Fibroblast of the aortic adventitia (primary cell): ENCODE data around the gene PEX7. TPM values are rescaled to one million over a fixed set of nuclear protein-coding genes. Genes with fewer than 3 reads are reported as not detected.
A peak's percentile ranks its signal among the peaks of the same experiment; 100 is the strongest.
"Not testable (repeated sequence)": the region's sequence is repeated elsewhere in the genome, so short reads cannot be mapped to it uniquely, and the experiment has no call there.

Experiments used
- DNase-seq: peaks from one replicate; pipeline ENCODE4 v3.0.0-alpha.2; 2010; ENCODE audit warnings: low read depth
- H3K4me3 ChIP-seq: 2 replicates; pipeline ENCODE4 v1.5.1; 2011; ENCODE audit warnings: low read depth, mild to moderate bottlenecking, control low read depth, low read length, moderate library complexity
- total RNA-seq: library from RNA; depleted of rRNA; stranded (reverse); fragments of >200 nt; gene quantifications from 2 replicates; pipeline ENCODE4 v1.2.3, GENCODE V29; 2012; ENCODE audit warnings: low replicate concordance
- TF ChIP-seq, protein P1 (sequence below): IDR thresholded peaks from 2 replicates; pipeline ENCODE4 v1.5.1; 2011; ENCODE audit warnings: mild to moderate bottlenecking, low read length, control low read depth, inconsistent platforms; ENCODE audit not compliant: insufficient read depth

Gene PEX7
- total RNA-seq, 1 donor = 10.6 TPM

- TF ChIP-seq, protein P1, sequence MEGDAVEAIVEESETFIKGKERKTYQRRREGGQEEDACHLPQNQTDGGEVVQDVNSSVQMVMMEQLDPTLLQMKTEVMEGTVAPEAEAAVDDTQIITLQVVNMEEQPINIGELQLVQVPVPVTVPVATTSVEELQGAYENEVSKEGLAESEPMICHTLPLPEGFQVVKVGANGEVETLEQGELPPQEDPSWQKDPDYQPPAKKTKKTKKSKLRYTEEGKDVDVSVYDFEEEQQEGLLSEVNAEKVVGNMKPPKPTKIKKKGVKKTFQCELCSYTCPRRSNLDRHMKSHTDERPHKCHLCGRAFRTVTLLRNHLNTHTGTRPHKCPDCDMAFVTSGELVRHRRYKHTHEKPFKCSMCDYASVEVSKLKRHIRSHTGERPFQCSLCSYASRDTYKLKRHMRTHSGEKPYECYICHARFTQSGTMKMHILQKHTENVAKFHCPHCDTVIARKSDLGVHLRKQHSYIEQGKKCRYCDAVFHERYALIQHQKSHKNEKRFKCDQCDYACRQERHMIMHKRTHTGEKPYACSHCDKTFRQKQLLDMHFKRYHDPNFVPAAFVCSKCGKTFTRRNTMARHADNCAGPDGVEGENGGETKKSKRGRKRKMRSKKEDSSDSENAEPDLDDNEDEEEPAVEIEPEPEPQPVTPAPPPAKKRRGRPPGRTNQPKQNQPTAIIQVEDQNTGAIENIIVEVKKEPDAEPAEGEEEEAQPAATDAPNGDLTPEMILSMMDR = no peak
- no peak overlapping the region for H3K4me3 ChIP-seq
- DNase-seq = no peak
These were observed 104.0 kb downstream of the PEX7 start for GRCh38 chr6:136926383-136926782.

DNA sequence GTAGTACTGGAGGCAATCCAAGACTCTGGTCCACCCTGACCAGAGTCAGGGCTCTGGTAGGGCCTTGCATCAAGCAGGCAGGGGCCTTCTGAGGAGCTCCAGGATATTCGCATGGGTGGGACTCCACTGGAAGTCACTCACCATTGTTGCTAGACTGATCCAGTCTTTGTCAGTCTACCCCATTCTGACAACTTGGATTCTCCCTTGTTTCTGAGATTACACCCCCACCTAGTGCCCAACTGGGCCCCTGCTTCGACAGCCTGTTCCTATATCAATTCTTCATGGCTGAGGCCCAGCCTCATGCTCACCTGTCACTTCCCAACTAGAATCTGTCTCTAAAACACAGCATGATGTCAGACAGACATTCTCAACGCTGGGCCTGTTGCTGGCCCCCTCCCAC lies 104.9 kb downstream of the PEX7 start:
- no peak for DNase-seq
- TF ChIP-seq, protein P1 = peak; percentile 28
- no peak overlapping the region for H3K4me3 ChIP-seq

- H3K4me3 ChIP-seq = no peak overlapping the region
- no peak for DNase-seq
- TF ChIP-seq, protein P1 = no peak
These were observed 108.1 kb downstream of the PEX7 start for GRCh38 chr6:136930528-136930927.

- TF ChIP-seq, protein P1 = no peak
- DNase-seq = no peak
- H3K4me3 ChIP-seq = no peak overlapping the region
These were observed 110.2 kb downstream of the PEX7 start for GRCh38 chr6:136932599-136932998.

GRCh38 chr6:136945072-136945471 lies 122.7 kb downstream of the PEX7 start:
- TF ChIP-seq, protein P1 = no peak
- DNase-seq = no peak
- H3K4me3 ChIP-seq = no peak overlapping the region

DNA sequence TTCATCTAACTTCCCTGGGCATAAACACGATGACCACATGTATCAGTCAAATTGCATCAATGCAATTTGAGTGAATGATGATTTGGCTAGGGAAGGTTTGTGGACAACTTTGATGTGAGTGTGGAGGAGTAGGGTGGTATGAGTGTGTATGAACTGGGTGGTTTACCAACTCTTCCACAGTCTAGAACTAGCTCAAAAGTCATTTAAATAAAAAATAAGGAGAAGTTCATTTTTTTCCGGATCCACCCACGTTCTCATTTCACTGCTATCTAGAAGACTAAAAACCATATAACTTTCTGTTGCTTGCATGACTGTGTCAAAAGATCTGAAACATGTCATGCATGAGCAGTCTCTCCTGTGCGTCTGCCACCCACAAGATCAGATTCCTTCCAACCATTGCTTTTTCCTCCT lies 123.3 kb downstream of the PEX7 start:
- DNase-seq = no peak
- no peak overlapping the region for H3K4me3 ChIP-seq

GRCh38 chr6:136947037-136947436 lies 124.6 kb downstream of the PEX7 start:
- no peak overlapping the region for H3K4me3 ChIP-seq
- TF ChIP-seq, protein P1 = no peak
- DNase-seq = no peak

More for the DNA sequence above, 123.3 kb downstream of the PEX7 start:
- TF ChIP-seq, protein P1 = no peak

- H3K4me3 ChIP-seq, DNase-seq: not testable (repeated sequence)
These were observed 127.6 kb downstream of the PEX7 start for GRCh38 chr6:136949957-136950356.
